HUES6 (cell line): ENCODE measurements around the gene SMYD3.

Experiments used
- H3K27ac ChIP-seq: 2 replicates; pipeline ENCODE4 v1.7.0; 2013; ENCODE audit warnings: low read depth, mild to moderate bottlenecking, low read length, inconsistent platforms
- H3K27me3 ChIP-seq: 2 replicates; pipeline ENCODE4 v1.6.1; 2013; ENCODE audit warnings: low read length; ENCODE audit not compliant: control insufficient read depth, insufficient read depth
- H3K36me3 ChIP-seq: 2 replicates; pipeline ENCODE4 v1.6.1; 2013; ENCODE audit warnings: low read length; ENCODE audit not compliant: control insufficient read depth, insufficient read depth
- H3K4me1 ChIP-seq: 2 replicates; pipeline ENCODE4 v1.6.1; 2013; ENCODE audit warnings: low read length; ENCODE audit not compliant: control insufficient read depth, insufficient read depth
- H3K4me3 ChIP-seq: 2 replicates; pipeline ENCODE4 v1.5.1; 2013; ENCODE audit warnings: low read depth, low read length
- H3K9ac ChIP-seq: one replicate; pipeline ENCODE4 v1.6.1; 2013; ENCODE audit warnings: mild to moderate bottlenecking, low read length
- H3K9me3 ChIP-seq: 2 replicates; pipeline ENCODE4 v1.6.1; 2013; ENCODE audit warnings: low read depth, low read length; ENCODE audit not compliant: control insufficient read depth, insufficient read depth

SMYD3 gene

GRCh38 chr1:246506674-246507481 lies at the start of gene SMYD3:
SMYD3 (minus strand) TSS chr1:246507279.
- Histone ChIP-seq H3K9me3 (no peaks in the 10 kb centered on the region), H3K9ac (peak within 1 kb of the TSS; percentile 32), H3K36me3 (peaks cover 8% of the 10 kb centered on the region; the same call in 1 of the 2 replicates), H3K27ac (no peak within 1 kb of the TSS), H3K4me3 (peak within 1 kb of the TSS; percentile 84), H3K27me3 (peaks cover 6% of the 10 kb centered on the region; the same call in 1 of the 2 replicates), H3K4me1 (peaks cover 5% of the 10 kb centered on the region; the same call in 1 of the 2 replicates)

- Histone ChIP-seq H3K27ac (no peak overlapping the region), H3K4me3 (no peak overlapping the region), H3K27me3 (no peaks in the 10 kb centered on the region), H3K36me3 (peaks cover 76% of the 10 kb centered on the region), H3K9ac (no peak overlapping the region), H3K9me3 (no peaks in the 10 kb centered on the region), H3K4me1 (no peaks in the 10 kb centered on the region)
These were observed 47.1 kb upstream of the SMYD3 start for GRCh38 chr1:246554201-246554600.

GRCh38 chr1:246552110-246552509 lies 45.0 kb upstream of the SMYD3 start:
- no peaks in the 10 kb centered on the region for H3K9me3 ChIP-seq
- H3K36me3 ChIP-seq, result peaks cover 81% of the 10 kb centered on the region
- no peaks in the 10 kb centered on the region for H3K4me1 ChIP-seq
- H3K27ac ChIP-seq, result no peak overlapping the region
- H3K9ac ChIP-seq, result no peak overlapping the region
- no peaks in the 10 kb centered on the region for H3K27me3 ChIP-seq
- H3K4me3 ChIP-seq, result no peak overlapping the region

GRCh38 chr1:246550402-246550801 lies 43.3 kb upstream of the SMYD3 start:
- peaks cover 74% of the 10 kb centered on the region for H3K36me3 ChIP-seq
- no peaks in the 10 kb centered on the region for H3K4me1 ChIP-seq
- no peak overlapping the region for H3K27ac ChIP-seq
- no peak overlapping the region for H3K4me3 ChIP-seq
- H3K9me3 ChIP-seq, result no peaks in the 10 kb centered on the region
- no peak overlapping the region for H3K9ac ChIP-seq
- no peaks in the 10 kb centered on the region for H3K27me3 ChIP-seq

- Histone ChIP-seq H3K27ac (no peak overlapping the region), H3K27me3 (no peaks in the 10 kb centered on the region), H3K4me3 (no peak overlapping the region), H3K36me3 (peaks cover 74% of the 10 kb centered on the region), H3K9me3 (no peaks in the 10 kb centered on the region), H3K9ac (no peak overlapping the region), H3K4me1 (no peaks in the 10 kb centered on the region)
These were observed 42.6 kb upstream of the SMYD3 start for GRCh38 chr1:246549665-246550064.

GRCh38 chr1:246544001-246544400 lies 36.9 kb upstream of the SMYD3 start:
- H3K36me3 ChIP-seq, result peaks cover 68% of the 10 kb centered on the region

GRCh38 chr1:246540738-246541491 lies 33.8 kb upstream of the SMYD3 start:
- Histone ChIP-seq H3K9me3 (no peaks in the 10 kb centered on the region), H3K9ac (no peak overlapping the region), H3K4me3 (no peak overlapping the region), H3K27ac (no peak overlapping the region), H3K4me1 (peaks cover 4% of the 10 kb centered on the region; the same call in 1 of the 2 replicates), H3K36me3 (peaks cover 53% of the 10 kb centered on the region), H3K27me3 (no peaks in the 10 kb centered on the region)

More at GRCh38 chr1:246544001-246544400, 36.9 kb upstream of the SMYD3 start:
- no peak overlapping the region for H3K27ac ChIP-seq
- H3K9ac ChIP-seq, result no peak overlapping the region
- no peaks in the 10 kb centered on the region for H3K9me3 ChIP-seq
- H3K4me3 ChIP-seq, result no peak overlapping the region
- H3K27me3 ChIP-seq, result no peaks in the 10 kb centered on the region
- no peaks in the 10 kb centered on the region for H3K4me1 ChIP-seq

GRCh38 chr1:246537887-246538286 lies 30.8 kb upstream of the SMYD3 start:
- Histone ChIP-seq H3K9ac (no peak overlapping the region), H3K9me3 (no peaks in the 10 kb centered on the region), H3K4me1 (peaks cover 4% of the 10 kb centered on the region; the same call in 1 of the 2 replicates), H3K36me3 (peaks cover 27% of the 10 kb centered on the region), H3K4me3 (no peak overlapping the region), H3K27me3 (no peaks in the 10 kb centered on the region), H3K27ac (no peak overlapping the region)

GRCh38 chr1:246537441-246537840 lies 30.4 kb upstream of the SMYD3 start:
- peaks cover 24% of the 10 kb centered on the region for H3K36me3 ChIP-seq
- H3K4me1 ChIP-seq, result peaks cover 4% of the 10 kb centered on the region; the same call in 1 of the 2 replicates
- H3K4me3 ChIP-seq, result no peak overlapping the region
- no peaks in the 10 kb centered on the region for H3K27me3 ChIP-seq
- no peaks in the 10 kb centered on the region for H3K9me3 ChIP-seq
- H3K27ac ChIP-seq, result no peak overlapping the region
- H3K9ac ChIP-seq, result no peak overlapping the region

GRCh38 chr1:246534114-246534513 lies 27.0 kb upstream of the SMYD3 start:
- H3K27me3 ChIP-seq, result no peaks in the 10 kb centered on the region
- H3K4me1 ChIP-seq, result peaks cover 4% of the 10 kb centered on the region; the same call in 1 of the 2 replicates
- H3K4me3 ChIP-seq, result no peak overlapping the region
- peaks cover 4% of the 10 kb centered on the region; the same call in 1 of the 2 replicates for H3K36me3 ChIP-seq
- no peak overlapping the region for H3K27ac ChIP-seq
- H3K9ac ChIP-seq, result no peak overlapping the region
- peaks cover 20% of the 10 kb centered on the region for H3K9me3 ChIP-seq
